GM10266 (cell line): ENCODE results near the gene C1QTNF1.
"Not testable (repeated sequence)": the region's sequence is repeated elsewhere in the genome, so short reads cannot be mapped to it uniquely, and the experiment has no call there.

Source experiments
- DNase-seq: peaks from one replicate; pipeline ENCODE4 v3.0.0; 2012; ENCODE audit errors: extremely low spot score
- CTCF ChIP-seq: IDR thresholded peaks from 2 replicates; pipeline ENCODE4 v1.5.1; 2012; ENCODE audit warnings: mild to moderate bottlenecking, low read depth; ENCODE audit not compliant: control insufficient read depth, insufficient read depth; ENCODE audit errors: missing control alignments

C1QTNF1 gene

GRCh38 chr17:79029327-79030009 is 5.5 kb downstream of the C1QTNF1 start:
- no peak for TF ChIP-seq CTCF
- peak; percentile 12 for DNase-seq

GRCh38 chr17:79030636-79031035 is 6.7 kb downstream of the C1QTNF1 start:
- DNase-seq, result not testable (repeated sequence)

GRCh38 chr17:79031996-79032875 is 8.3 kb downstream of the C1QTNF1 start:
- no peak for TF ChIP-seq CTCF
- peak; percentile 7 for DNase-seq

- DNase-seq, result no peak
- no peak for TF ChIP-seq CTCF
These were observed 9.2 kb downstream of the C1QTNF1 start for GRCh38 chr17:79033046-79033616.

- peak; percentile 1 for DNase-seq
- TF ChIP-seq CTCF, result no peak
These were observed 10.0 kb downstream of the C1QTNF1 start for GRCh38 chr17:79033741-79034501.

GRCh38 chr17:79034931-79035485 is 11.0 kb downstream of the C1QTNF1 start:
- DNase-seq, result peak; percentile 4
- no peak for TF ChIP-seq CTCF

GRCh38 chr17:79035686-79036085 is 11.7 kb downstream of the C1QTNF1 start:
- DNase-seq, result peak; percentile 5
- no peak for TF ChIP-seq CTCF
